Stimulated activated CD8-positive, alpha-beta memory T cell treated with anti-CD3 and anti-CD28 coated beads, Interleukin-12 subunit alpha, Interleukin-12 subunit beta, amount 100 ng/mL, for 1 hour (primary cell): ENCODE results near the gene CAMK2B.

ENCODE experiments used
- DNase-seq: peaks from one replicate; pipeline ENCODE4 v3.0.0-alpha.2; 2020; ENCODE audit warnings: low read depth

CAMK2B gene

GRCh38 chr7:44325201-44325671 lies at the start of gene CAMK2B:
CAMK2B (minus strand) TSS chr7:44325594; CDS start chr7:44325421, 173 bp downstream.
- no peak for DNase-seq

- no peak for DNase-seq
These were observed 48.8 kb upstream of the CAMK2B start for GRCh38 chr7:44374007-44374763.

- DNase-seq, result no peak
These were observed 48.0 kb upstream of the CAMK2B start for GRCh38 chr7:44373418-44373740.

- DNase-seq, result no peak
These were observed 47.4 kb upstream of the CAMK2B start for GRCh38 chr7:44372560-44373417.

- no peak for DNase-seq
These were observed 43.5 kb upstream of the CAMK2B start for GRCh38 chr7:44368885-44369284.

GRCh38 chr7:44368455-44368854 lies 43.1 kb upstream of the CAMK2B start:
- DNase-seq, result no peak

GRCh38 chr7:44367475-44368043 lies 42.2 kb upstream of the CAMK2B start:
- no peak for DNase-seq

GRCh38 chr7:44366986-44367385 lies 41.6 kb upstream of the CAMK2B start:
- no peak for DNase-seq

GRCh38 chr7:44353668-44354067 lies 28.3 kb upstream of the CAMK2B start:
- no peak for DNase-seq

GRCh38 chr7:44348851-44349781 lies 23.7 kb upstream of the CAMK2B start:
- DNase-seq, result no peak

GRCh38 chr7:44348300-44348699 lies 22.9 kb upstream of the CAMK2B start:
- DNase-seq, result no peak

- DNase-seq, result no peak
These were observed 22.2 kb upstream of the CAMK2B start for GRCh38 chr7:44347546-44348114.

GRCh38 chr7:44346063-44346462 lies 20.7 kb upstream of the CAMK2B start:
- DNase-seq, result no peak

GRCh38 chr7:44341401-44341800 lies 16.0 kb upstream of the CAMK2B start:
- no peak for DNase-seq

- no peak for DNase-seq
These were observed 13.2 kb upstream of the CAMK2B start for GRCh38 chr7:44338600-44338999.

- no peak for DNase-seq
These were observed 11.1 kb upstream of the CAMK2B start for GRCh38 chr7:44336491-44336890.

GRCh38 chr7:44335184-44335583 lies 9.8 kb upstream of the CAMK2B start:
- no peak for DNase-seq

GRCh38 chr7:44334734-44335097 lies 9.3 kb upstream of the CAMK2B start:
- no peak for DNase-seq

- DNase-seq, result no peak
These were observed 8.7 kb upstream of the CAMK2B start for GRCh38 chr7:44333911-44334733.

GRCh38 chr7:44331682-44332081 lies 6.3 kb upstream of the CAMK2B start:
- DNase-seq, result no peak

- DNase-seq, result no peak
These were observed 4.9 kb upstream of the CAMK2B start for GRCh38 chr7:44330331-44330730.
